NCI-H2196 (cell line): ENCODE measurements around the gene KRCC1.
"Not testable (repeated sequence)": the region's sequence is repeated elsewhere in the genome, so short reads cannot be mapped to it uniquely, and the experiment has no call there.

Experiments
- DNase-seq: peaks from one replicate; lab custom pipeline; 2025; ENCODE audit not compliant: unreplicated experiment; lab: John Stamatoyannopoulos, UW

Gene KRCC1

GRCh38 chr2:88005776-88006175, 49.8 kb downstream of the KRCC1 start:
- DNase-seq, result no peak

- no peak for DNase-seq
These were observed 52.4 kb downstream of the KRCC1 start for GRCh38 chr2:88003074-88003755.

GRCh38 chr2:88002359-88002707, 53.2 kb downstream of the KRCC1 start:
- no peak for DNase-seq

- DNase-seq, result not testable (repeated sequence)
These were observed 55.1 kb downstream of the KRCC1 start for GRCh38 chr2:88000474-88000873.

GRCh38 chr2:87996570-87996969, 59.0 kb downstream of the KRCC1 start:
- DNase-seq, result no peak

GRCh38 chr2:87995756-87996155, 59.8 kb downstream of the KRCC1 start:
- no peak for DNase-seq

GRCh38 chr2:87994304-87994850, 61.2 kb downstream of the KRCC1 start:
- not testable (repeated sequence) for DNase-seq

- DNase-seq, result not testable (repeated sequence)
These were observed 63.0 kb downstream of the KRCC1 start for GRCh38 chr2:87992569-87992968.

GRCh38 chr2:87987473-87987872, 68.1 kb downstream of the KRCC1 start:
- not testable (repeated sequence) for DNase-seq

- not testable (repeated sequence) for DNase-seq
These were observed 69.7 kb downstream of the KRCC1 start for GRCh38 chr2:87985902-87986301.

- DNase-seq, result not testable (repeated sequence)
These were observed 74.4 kb downstream of the KRCC1 start for GRCh38 chr2:87981182-87981581.
